Kasumi-1 (cell line): ENCODE results near the gene FBXO31.

Experiments
- DNase-seq, 2 experiments: peaks; one replicate each; lab custom pipeline; 2025; lab: John Stamatoyannopoulos, UW

FBXO31 gene

DNA sequence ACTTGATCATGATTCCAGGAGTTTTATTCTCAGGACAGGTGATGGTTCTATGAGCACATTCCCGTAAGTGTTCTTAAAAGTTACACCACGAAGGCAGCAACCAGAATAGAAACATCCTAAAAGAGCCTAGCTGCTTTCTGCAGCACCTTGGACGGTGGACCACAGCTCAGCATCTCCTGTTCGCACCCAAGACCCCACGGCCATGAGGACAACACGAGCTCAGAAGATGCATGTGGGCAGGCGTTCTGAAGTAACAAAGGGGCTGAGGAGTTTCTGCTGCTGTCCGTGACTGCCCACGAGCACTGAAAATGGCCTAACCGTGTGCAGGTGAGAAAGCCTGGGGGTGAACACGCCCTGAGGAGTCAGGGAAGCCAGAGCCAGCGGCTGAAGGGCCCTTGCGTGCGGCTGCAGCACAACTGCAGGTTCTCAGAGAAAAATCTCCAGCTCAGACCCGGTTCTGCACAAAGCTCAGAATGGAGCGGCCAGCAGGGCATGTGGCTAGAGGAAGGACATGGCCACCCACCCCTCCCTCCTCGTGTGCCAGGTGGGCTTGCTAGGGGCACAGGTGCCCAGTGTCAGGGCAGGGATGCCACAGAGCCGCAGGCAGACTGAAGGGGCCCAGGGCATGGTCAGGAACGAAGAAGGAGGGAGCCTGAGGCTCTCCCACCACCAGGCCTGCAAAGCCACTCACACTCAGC, 55.6 kb downstream of the FBXO31 start:
- DNase-seq, result no peak

DNA sequence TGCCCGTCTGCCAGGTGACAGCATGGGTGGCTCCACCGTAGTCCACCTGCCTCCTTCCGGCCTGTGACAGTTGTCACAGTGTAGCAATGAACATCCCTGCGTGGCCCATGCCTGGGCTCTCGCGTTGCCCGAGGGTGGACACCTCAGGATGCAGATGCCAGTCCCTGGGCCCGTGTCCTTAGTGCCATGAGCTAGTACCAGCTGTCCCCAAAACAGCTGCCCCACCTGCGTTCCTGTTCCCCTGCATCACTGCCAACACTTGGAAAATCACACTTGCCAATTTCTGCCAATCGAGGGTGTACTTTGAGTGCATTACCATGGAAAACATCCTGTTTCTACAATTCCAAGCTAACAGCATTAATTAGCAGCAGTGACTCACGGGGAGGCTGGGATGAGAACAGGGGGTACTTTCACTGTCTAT, 57.4 kb downstream of the FBXO31 start:
- no peak for DNase-seq

DNA sequence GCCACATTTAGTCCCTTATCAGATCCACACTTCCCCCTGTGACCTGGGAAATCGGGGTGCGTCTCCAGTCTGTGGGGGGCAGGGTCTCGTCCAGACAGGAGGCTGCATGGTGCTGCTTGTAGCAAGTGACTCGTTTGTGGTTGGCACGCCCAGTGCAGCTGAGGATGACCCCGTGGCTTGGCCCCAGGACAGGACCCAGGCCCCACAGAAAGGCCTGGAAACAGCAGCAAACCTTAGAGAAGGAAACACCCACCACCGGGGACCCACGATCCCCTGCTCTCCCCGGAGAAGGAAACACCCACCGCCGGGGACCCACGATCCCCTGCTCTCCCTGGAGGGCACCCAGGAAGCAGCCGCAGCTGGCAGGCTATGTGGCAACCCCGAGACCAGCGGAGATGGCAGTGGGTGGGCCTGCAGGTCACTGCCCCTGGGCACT, 58.1 kb downstream of the FBXO31 start:
- no peak for DNase-seq

DNA sequence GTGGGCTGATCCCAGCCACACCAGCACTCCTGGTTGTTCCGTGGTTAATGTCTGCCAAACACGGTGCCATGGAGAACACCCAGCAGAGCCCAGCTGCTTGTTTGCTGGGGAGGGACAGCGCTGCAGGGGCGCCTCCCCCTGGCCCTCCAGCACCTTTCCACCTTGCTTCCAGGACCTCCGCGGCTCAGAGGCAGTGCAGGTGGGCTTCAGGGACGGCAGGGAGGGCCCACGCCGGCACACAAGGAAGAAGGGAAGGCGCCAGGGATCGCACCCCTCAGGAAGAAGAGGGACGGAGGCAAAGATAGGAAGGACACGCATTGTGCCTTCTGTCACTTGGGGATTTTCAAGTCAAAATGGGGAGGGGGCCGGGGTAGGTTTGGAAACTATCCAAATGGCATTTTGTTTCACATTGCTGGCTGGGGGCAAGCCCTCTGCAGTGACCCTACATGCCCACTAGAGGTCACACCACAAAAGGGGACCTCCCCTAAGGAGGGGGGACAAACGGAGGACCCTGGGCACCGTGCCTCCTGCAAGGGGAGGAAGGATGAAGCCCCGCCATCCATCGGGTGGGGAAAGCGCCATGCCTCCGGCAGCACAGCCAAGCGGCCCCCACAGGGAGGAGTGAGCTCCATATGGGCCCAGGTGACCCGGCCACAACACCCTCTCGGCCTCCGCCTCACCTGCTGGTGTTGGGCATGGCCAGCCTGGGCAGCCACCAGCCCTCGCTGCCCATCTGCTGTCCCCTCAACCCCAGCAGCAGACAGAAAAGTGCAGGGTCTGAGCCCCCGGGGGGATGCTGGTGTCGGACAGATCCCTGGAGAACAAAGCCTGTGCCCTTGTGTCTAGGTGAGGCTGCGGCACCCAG, 58.9 kb downstream of the FBXO31 start:
- peak in 1 of 2 experiments; percentile 10 for DNase-seq

DNA sequence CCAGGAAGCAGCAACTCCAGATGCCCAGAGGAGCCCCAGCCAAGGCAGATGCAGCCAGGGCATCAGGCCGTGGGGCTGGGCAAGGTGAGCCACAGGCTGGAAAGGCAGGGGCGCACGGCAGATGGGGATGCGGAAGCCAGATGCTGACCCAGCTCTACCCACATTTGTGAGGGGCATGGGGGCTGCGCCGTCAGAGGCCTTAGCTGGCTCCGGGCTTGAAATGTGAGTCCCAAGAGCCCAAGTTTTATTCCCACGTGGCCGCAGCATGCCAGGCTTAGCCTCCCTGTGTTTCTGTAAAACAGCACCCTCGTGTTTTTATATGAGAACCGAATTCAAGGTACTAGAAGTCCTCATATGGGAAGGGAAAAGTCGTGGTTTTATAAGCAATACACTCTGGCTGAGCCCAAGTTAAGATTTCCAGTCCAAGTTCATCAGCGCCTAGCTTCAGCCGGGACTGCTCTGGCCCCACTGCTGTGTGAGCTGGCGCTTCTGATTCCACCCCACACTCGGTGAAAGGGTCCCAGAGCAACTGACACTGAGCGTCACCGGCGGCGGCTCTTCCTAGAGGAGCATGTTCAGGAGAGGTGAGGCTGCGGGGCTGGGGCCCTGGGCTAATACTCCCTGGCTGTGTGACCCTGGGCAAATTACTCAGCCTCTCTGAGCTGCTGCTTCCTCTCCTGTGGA, 59.7 kb downstream of the FBXO31 start:
- DNase-seq, result no peak

DNA sequence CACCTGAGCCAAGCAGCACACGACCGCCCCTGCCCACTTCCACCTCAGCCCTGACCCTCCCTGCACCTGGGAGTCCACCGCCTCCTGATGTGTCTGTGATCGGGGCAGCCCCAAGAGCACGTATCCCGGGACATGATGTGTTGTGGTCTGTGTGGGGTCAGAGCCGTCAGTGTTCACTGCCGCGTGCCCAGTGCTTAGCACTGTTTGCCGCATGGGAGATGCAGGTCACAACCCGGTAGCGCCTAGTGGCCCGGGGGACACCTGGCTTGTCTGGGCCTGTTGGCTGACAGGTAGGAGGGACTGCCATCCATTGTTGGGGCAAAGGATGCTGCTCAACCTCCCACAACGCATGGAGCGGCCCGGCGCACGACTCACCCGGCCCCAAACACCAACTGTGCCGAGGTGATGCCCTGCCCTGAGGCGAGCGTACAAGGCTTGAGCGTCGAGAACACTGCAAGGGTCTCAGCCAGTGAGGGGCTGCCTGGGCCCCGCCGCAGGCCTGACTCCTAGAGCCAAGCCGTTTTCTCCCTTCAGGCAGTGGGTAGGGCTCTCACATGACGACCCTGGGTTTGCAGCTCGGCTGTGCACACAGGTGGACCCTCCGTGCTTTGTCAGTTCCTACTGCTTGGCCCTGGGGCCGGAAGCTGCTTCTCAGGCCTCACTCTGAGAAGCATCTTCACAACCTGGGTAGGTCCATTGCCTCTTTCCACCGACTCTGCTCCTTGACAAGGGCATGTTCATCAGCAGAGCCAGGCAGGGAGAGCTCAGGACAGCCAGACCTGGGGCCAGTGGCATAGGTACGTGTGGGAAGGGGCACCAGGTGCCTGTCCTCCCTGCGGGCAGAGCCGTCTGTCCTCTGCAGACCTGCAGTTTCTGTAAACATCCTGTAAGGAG, 60.5 kb downstream of the FBXO31 start:
- DNase-seq, result no peak

DNA sequence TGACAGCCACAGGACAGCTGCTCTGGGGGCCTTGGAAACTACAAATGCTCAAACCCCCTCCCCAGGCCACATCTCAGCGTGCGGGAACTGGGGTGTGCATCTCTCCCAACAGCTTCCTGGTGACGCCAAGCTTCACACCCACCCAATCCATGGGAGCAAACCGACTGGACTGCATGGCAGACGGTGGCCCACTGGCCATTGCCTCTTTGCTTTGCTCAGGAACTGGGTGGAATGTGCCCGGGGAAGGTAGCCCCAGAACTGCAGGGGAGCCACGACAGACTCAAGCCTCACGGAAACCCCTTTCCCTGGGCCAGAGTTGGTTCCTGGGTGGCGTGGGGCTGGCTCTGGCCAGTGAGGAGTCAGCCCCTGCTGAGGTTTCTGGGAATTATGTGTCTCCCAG, 61.2 kb downstream of the FBXO31 start:
- DNase-seq, result no peak

DNA sequence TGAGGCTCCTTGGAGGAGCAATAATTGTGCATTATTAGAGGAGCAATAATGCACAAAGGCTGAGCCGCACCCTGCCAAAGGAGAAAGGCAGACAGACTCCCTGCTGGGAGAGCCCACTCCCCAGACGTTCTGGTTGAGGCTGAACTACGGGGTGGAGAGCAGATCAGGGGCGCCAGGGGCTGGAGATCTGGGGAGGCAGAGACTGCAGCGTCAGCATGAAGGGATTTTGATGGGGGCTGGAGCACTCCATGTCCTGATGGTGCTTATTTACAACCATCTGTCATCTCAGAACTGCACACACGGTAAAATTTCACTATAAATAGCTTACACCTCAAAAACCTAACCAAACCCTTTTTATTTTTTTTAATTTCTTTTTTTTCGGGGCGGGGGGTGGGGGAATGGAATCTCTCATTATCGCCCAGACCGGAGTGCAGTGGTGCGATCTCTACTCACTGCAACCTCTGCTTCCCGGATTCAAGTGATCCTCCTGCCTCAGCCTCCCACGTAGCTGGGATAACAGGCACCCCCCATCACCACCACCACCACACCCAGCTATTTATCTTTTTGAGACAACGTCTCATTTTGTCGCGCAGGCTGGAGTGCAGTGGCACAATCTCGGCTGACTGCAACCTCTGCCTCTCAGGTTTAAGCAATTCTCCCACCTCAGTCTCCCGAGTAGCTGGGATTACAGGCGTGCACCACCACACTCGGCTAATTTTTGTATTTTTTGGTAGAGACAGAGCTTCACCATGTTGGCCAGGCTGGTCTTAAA, 62.1 kb downstream of the FBXO31 start:
- DNase-seq, result no peak

DNA sequence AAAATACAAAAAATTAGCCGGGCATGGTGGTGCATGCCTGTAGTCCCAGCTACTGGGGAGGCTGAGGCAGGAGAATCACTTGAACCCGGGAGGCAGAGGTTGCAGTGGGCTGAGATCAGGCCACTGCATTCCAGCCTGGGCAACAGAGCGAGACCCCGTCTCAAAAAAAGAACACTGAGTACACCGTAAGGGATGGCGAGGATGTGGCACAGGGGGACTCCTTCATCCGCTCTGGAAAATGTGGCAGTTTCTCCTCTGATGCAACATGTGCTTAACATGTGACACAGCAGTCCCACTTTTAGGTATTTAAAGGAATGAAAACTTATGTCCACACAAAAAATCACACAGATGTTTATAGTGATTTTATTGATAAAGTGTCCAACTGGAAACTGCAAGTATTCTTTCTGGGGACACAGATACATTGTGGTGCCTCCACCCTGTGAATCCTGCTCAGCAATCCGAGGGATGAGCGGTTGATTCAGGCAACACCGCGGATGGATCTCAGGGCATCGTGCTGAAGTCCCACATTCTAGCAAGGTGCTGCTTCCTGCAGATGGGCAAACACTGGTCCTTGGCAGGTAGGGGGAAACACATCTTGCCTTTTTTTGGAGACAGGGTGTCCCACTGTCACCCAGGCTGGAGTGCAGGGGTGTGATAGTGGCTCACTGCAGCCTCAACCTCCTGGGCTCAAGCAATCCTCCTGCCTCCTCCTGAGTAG, 62.9 kb downstream of the FBXO31 start:
- no peak for DNase-seq

DNA sequence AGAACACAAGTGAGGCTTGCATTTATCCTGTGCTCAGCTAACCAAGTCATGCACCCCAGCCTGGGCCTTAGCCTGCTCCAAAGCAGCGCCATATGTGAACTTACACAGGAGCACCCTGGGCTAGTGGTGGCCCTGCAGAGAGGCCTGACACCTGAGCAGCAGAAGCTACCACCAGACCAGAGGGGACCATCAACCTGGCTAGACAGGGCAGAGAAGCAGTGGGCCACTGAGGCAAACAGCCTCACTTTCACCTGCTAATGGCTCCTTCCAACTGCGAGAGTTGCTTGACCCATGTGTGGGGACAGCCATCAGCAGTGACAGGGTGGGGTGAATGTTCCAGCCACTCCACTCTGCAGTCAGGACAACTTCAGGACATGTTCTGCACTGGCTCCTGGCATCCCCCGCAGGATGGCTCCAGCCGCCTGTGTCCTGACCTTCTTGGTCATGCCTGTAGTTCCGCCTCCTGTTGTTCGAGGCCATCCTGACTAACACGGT, 63.5 kb downstream of the FBXO31 start:
- no peak for DNase-seq

DNA sequence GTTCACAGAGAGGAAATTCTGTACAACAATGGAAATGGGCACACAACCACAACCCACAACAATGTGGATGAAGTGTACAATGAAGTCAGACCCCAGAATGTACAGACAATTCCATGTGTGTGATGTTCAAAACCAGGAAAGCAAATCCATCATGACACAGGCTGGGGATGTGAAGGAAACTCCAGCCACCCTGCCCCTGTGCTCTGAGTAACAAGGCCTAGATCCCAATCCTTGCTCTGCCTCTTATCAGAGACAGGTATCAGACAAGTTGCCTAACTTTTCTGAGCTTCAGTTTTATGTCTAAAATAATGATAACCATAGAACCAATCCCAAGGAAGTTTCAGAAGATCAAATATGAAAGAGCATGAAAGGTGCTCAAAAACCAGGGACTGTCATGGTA, 64.6 kb downstream of the FBXO31 start:
- no peak for DNase-seq

DNA sequence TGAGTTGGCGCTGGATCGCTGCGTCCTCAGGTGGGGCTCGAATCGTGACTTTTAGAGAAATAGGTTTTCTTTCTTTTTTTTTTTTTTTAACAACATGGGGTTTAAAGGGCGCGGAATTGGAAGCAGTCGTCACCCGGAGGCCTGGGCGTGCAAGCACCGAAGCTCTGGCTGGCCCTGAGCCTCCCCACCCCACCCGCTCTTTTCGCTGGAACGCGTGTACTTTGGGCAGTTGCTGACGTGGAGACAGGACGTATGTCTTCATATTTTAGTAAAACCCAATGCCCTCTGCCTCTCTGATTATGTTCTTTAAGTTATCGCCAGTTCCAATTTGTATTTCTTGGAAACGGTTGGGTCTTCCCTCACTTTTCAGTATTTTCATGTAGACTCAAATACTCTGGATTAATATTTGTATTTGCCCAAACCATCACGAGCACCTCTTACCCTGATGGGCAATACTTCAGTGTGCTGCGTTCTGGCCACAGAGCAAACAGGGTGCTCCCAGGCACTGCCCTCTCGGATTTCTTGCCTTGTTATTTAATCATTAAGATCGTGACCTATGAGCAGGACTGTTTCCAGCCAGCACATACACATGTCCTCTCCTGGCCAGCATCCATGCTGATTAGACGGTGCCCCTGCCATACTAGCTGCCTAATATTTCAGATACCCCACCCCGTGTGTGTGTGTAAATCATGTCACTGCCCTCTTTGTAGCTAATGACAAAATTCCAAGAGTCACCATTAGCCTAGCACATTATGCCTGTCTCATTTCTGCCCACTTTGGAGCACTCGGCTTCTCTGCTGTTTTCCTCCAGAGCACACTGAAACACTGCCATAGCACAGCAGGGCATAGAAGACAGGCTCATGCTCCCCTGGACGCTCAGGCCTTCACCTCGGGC, 65.6 kb downstream of the FBXO31 start:
- DNase-seq, result peak; percentile 49 to 56

DNA sequence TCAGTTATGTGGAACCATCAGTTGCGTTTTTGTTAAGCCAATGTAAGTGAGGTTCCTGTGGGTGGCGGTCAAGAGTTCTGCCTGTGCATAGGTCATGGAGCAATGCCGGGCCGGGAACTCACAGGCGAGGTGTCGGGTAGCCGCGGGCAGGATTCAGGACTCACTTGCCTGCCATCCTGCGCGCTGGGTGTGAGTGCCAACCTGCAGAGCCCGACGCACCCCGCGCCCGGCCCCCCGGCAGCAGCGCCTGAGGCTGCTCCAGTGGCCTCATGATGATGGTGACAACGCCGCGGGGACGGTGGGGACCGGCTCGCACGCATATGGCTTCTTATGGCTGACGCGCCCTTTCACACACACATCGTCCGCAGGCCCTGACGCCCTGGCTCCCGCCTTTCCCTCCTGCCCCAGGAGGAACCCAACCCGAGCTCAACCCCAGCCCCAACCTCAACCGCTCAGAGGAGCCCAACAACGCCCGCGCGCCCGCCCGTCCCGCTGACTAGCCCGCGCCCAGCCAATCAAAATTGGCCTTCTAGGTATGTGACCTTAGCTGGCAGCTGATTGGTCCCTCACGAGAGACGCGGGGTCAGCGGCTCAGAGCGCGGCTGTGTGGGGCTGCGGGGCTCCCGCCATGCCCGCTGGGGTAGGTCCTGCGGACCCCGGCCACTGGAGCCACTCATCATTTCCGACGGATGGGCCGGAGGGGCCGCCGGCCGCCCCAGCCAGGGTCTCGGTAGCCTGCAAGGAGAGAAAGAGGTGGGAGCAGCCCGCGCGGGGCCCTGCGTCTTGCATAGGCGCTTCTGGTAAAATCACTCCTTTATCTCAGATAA, 66.4 kb downstream of the FBXO31 start, which contains the start of gene C16orf95:
TSS of gene C16orf95 (minus strand) at position 470 of the 827 bp plus-strand sequence. CDS start at position 320, 150 bp downstream.
- DNase-seq, result peak; percentile 87 to 88

DNA sequence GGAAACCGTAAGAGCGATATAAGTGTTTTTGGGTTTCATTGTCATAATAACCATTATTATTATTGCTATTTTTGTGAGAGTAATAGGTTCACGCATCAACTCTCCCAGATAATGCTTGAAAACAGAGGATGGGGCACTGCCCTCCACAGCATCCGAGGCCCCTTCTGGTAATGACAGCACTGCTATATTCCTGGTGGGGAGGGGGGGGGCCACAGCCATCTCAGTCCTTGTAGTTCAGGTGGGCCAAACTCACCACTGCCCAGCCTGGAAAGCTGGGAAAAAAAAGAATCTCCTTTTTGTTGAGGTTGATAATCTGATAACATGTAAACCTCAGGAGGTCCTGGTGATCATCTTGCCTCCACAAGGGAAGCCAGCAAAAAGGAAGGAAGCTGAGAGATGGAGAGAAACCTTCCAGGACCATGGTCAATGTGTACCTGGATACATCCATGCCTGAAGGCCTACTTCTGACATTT, 67.1 kb downstream of the FBXO31 start:
- no peak for DNase-seq

DNA sequence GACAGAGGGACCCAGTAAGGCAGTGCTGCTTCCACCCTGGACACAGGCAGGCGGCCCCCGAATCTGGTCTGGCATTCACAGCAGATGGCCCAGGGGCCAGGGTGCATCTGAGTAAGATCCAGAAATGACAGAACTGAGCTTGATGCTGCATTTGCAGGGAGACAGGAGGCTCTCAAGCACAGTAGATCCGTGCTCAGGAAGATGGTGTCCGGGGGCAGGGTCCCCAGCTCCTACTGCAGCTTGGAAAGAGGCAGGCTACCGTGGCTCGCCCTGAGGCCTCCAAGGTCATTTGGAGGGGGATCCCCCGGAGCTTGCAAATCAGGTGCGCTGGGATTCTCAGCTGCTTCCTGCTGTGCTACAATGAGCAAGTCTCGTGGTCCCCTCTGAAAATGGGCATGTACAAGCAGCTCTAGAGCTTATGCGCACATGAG, 68.6 kb downstream of the FBXO31 start:
- DNase-seq, result no peak

DNA sequence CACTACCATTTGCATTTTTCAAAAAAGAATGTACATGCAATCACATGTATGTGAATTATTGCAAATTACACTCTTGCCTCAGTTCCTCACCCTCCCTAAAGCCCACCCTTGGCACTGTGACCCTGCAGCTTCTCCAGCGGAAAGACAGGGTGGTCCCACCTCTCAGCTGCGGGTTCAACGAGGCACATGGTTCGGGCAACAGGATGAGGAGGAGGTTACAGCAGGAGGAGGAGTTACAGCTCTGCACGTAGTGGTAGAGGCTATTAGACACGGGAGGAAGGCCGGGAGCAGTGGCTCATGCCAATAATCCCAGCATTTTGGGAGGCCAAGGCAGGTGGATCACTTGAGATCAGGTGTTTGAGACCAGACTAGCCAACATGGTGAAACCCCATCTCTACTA, 71.6 kb downstream of the FBXO31 start:
- no peak for DNase-seq

DNA sequence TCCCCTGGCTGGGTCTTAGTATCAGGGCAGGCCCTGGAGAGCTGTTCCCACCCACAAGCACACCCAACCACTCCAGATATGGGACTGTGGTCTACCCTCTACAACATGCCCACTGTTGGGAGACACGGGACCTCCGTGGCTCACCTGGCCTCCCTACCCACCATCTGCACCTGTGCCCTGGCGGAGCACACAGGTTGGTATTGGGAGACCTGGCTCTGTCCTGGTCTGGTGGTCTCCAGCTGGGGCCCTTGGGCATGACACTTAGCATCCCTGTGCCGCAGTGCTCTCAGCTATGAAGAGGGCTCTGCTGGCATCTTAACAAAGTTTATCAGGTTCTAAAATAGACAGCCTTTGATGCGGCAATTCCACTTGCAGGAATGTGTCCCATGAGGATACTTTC, 72.2 kb downstream of the FBXO31 start:
- DNase-seq, result no peak

DNA sequence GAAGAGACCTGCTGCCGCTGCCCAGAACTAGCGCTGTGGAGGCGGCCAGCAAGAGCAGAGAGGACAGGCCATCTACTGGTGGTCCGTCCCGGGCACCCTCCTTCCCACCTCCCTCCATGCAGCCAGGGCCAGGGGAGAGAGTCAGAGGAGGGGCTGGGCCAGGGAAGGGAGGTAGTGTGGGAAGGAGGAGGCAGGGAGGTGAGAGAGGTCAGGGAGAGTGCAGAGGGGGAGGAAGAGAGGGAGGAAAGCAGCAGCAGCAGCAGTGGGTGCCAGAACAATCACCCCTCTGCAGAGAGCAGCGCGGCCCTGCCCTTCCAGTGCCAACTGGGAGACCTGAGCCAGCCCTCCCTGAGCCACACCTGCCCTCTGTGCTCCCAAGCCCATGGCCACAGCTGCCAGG, 73.0 kb downstream of the FBXO31 start:
- DNase-seq, result no peak
